H9 (cell line): ENCODE data around the gene RABL6. TPM values are rescaled to one million over a fixed set of nuclear protein-coding genes. Genes with fewer than 3 reads are reported as not detected.

ENCODE experiments used
- DNase-seq: peaks from one replicate; pipeline ENCODE4 v3.0.0-alpha.2; 2017
- H2AFZ ChIP-seq: one replicate; pipeline ENCODE4 v1.6.1; 2013; ENCODE audit warnings: mild to moderate bottlenecking, low read length, control low read depth, moderate library complexity
- H2AK5ac ChIP-seq: 2 replicates; pipeline ENCODE4 v1.6.1; 2013; ENCODE audit warnings: low read length, control low read depth, mixed read lengths; ENCODE audit not compliant: insufficient read length
- H2BK120ac ChIP-seq: one replicate; pipeline ENCODE4 v1.6.1; 2013; ENCODE audit warnings: low read depth, mild to moderate bottlenecking, low read length, control low read depth, inconsistent platforms; ENCODE audit not compliant: poor library complexity, severe bottlenecking
- H2BK12ac ChIP-seq: 2 replicates; pipeline ENCODE4 v1.6.1; 2013; ENCODE audit warnings: low read length, control low read depth, mixed read lengths, low read depth; ENCODE audit not compliant: insufficient read length
- H2BK15ac ChIP-seq: 2 replicates; pipeline ENCODE4 v1.6.1; 2013; ENCODE audit warnings: low read depth, low read length, control low read depth
- H2BK20ac ChIP-seq: one replicate; pipeline ENCODE4 v1.6.1; 2013; ENCODE audit warnings: low read depth, mild to moderate bottlenecking, low read length, control low read depth, inconsistent platforms; ENCODE audit not compliant: poor library complexity, severe bottlenecking
- H2BK5ac ChIP-seq: 2 replicates; pipeline ENCODE4 v1.6.1; 2013; ENCODE audit warnings: low read length, control low read depth, mixed read lengths; ENCODE audit not compliant: insufficient read length
- H3K14ac ChIP-seq: 2 replicates; pipeline ENCODE4 v1.6.1; 2013; ENCODE audit warnings: low read length, control low read depth; ENCODE audit not compliant: insufficient read depth
- H3K18ac ChIP-seq: 2 replicates; pipeline ENCODE4 v1.6.1; 2013; ENCODE audit warnings: low read depth, mild to moderate bottlenecking, mixed read lengths, low read length, control low read depth; ENCODE audit not compliant: insufficient read length
- H3K23ac ChIP-seq: 2 replicates; pipeline ENCODE4 v1.6.1; 2013; ENCODE audit warnings: low read length, control low read depth, mixed read lengths, low read depth; ENCODE audit not compliant: insufficient read length
- H3K23me2 ChIP-seq: 2 replicates; pipeline ENCODE4 v1.6.1; 2013; ENCODE audit warnings: low read depth, mild to moderate bottlenecking, mixed read lengths, low read length, control low read depth; ENCODE audit not compliant: insufficient read length, poor library complexity, severe bottlenecking
- H3K27ac ChIP-seq: 2 replicates; pipeline ENCODE4 v1.5.1; 2013; ENCODE audit warnings: low read length, control low read depth, mixed read lengths, low read depth; ENCODE audit not compliant: insufficient read length
- H3K27me3 ChIP-seq: 2 replicates; pipeline ENCODE4 v1.6.1; 2013; ENCODE audit warnings: low read length, control low read depth, inconsistent platforms; ENCODE audit not compliant: insufficient read depth
- H3K4ac ChIP-seq: 2 replicates; pipeline ENCODE4 v1.6.1; 2013; ENCODE audit warnings: low read depth, mild to moderate bottlenecking, control low read depth, inconsistent platforms, low read length, moderate library complexity
- H3K4me1 ChIP-seq: 2 replicates; pipeline ENCODE4 v1.6.1; 2013; ENCODE audit warnings: low read length, control low read depth, inconsistent platforms; ENCODE audit not compliant: insufficient read depth
- H3K4me2 ChIP-seq: 2 replicates; pipeline ENCODE4 v1.6.1; 2013; ENCODE audit warnings: low read length, control low read depth, mixed read lengths; ENCODE audit not compliant: insufficient read length, insufficient read depth
- H3K56ac ChIP-seq: 2 replicates; pipeline ENCODE4 v1.6.1; 2013; ENCODE audit warnings: low read depth, mild to moderate bottlenecking, mixed read lengths, low read length, control low read depth; ENCODE audit not compliant: insufficient read length
- H3K79me1 ChIP-seq: 2 replicates; pipeline ENCODE4 v1.6.1; 2013; ENCODE audit warnings: low read depth, mild to moderate bottlenecking, moderate library complexity, low read length, control low read depth, inconsistent platforms; ENCODE audit not compliant: insufficient read depth, poor library complexity, severe bottlenecking
- H3K79me2 ChIP-seq: 2 replicates; pipeline ENCODE4 v1.6.1; 2013; ENCODE audit warnings: low read length, control low read depth, inconsistent platforms; ENCODE audit not compliant: insufficient read depth
- H3K9ac ChIP-seq: 2 replicates; pipeline ENCODE4 v1.6.1; 2013; ENCODE audit warnings: low read length, control low read depth, mixed read lengths; ENCODE audit not compliant: insufficient read length; ENCODE audit errors: extremely low read depth
- H3K9me3 ChIP-seq: one replicate; pipeline ENCODE4 v1.6.1; 2013; ENCODE audit warnings: low read depth, low read length, inconsistent platforms; ENCODE audit not compliant: control insufficient read depth
- H3T11ph ChIP-seq: one replicate; pipeline ENCODE4 v1.6.1; 2013; ENCODE audit warnings: mild to moderate bottlenecking, low read length, control low read depth, inconsistent platforms
- H4K20me1 ChIP-seq: one replicate; pipeline ENCODE4 v1.6.1; 2013; ENCODE audit not compliant: control insufficient read depth, insufficient read length, insufficient read depth
- H4K5ac ChIP-seq: 2 replicates; pipeline ENCODE4 v1.6.1; 2013; ENCODE audit warnings: low read depth, mild to moderate bottlenecking, mixed read lengths, low read length, control low read depth; ENCODE audit not compliant: insufficient read length
- H4K8ac ChIP-seq: replicated peaks from 2 replicates; pipeline ENCODE4 v1.6.1; 2013; ENCODE audit warnings: low read length, control low read depth, mixed read lengths, low read depth; ENCODE audit not compliant: insufficient read length
- H4K91ac ChIP-seq: 2 replicates; pipeline ENCODE4 v1.6.1; 2013; ENCODE audit warnings: low read depth, mild to moderate bottlenecking, moderate library complexity, mixed read lengths, low read length, control low read depth; ENCODE audit not compliant: insufficient read length
- H3K27ac Mint-ChIP-seq, 3 experiments: 2 replicates in 2 of 3; 3 replicates in 1 of 3; pipeline ENCODE4 v1.8.0; 2020 to 2021; ENCODE audit warnings: mixed read lengths in 3 of 3, mild to moderate bottlenecking in 1 of 3, moderate library complexity in 1 of 3
- H3K27me3 Mint-ChIP-seq: 2 replicates; pipeline ENCODE4 v1.8.0; 2021; ENCODE audit warnings: low read depth, mild to moderate bottlenecking, moderate library complexity, mixed read lengths
- H3K36me3 Mint-ChIP-seq, 3 experiments: 2 replicates in 2 of 3; 3 replicates in 1 of 3; pipeline ENCODE4 v1.8.0; 2020 to 2021; ENCODE audit warnings: low read depth in 3 of 3, mixed read lengths in 3 of 3; ENCODE audit not compliant: insufficient read depth in 1 of 3
- H3K4me1 Mint-ChIP-seq, 2 experiments: 2 replicates each; pipeline ENCODE4 v1.8.0; 2020; ENCODE audit warnings: mixed read lengths in 2 of 2
- H3K4me3 Mint-ChIP-seq, 2 experiments: 2 replicates in 1 of 2; 3 replicates in 1 of 2; pipeline ENCODE4 v1.8.0; 2020 to 2021; ENCODE audit warnings: mild to moderate bottlenecking in 2 of 2, mixed read lengths in 2 of 2, moderate library complexity in 1 of 2
- H3K9me3 Mint-ChIP-seq, 2 experiments: 2 replicates in 1 of 2; 3 replicates in 1 of 2; pipeline ENCODE4 v1.8.0; 2020; ENCODE audit warnings: mild to moderate bottlenecking in 2 of 2, mixed read lengths in 2 of 2, moderate library complexity in 1 of 2
- CTCF ChIP-seq: fragments of 200-600 bp; sonication (generic); conservative IDR thresholded peaks from 3 replicates; pipeline ENCODE4 v1.8.0; 2021; ENCODE audit warnings: antibody characterized with exemption, mild to moderate bottlenecking
- WGBS: extraction: QIAGEN DNeasy Blood & Tissue Kit; methylation state at CpG from one replicate; pipeline ENCODE4 v1.1.7; 2013; ENCODE audit warnings: missing lambda C conversion rate, low lambda C conversion rate, mixed read lengths; ENCODE audit not compliant: insufficient read length; ENCODE audit errors: extremely low coverage; 5-methylcytosine and 5-hydroxymethylcytosine counted together
- total RNA-seq: library from RNA; stranded (reverse); gene quantifications from 2 replicates; pipeline ENCODE4 v1.2.1, GENCODE V29; 2021

RABL6 gene
- total RNA-seq, 1 experiment from 2014 or later, result 108 TPM

GRCh38 chr9:136779808-136780207 lies 27.9 kb upstream of the RABL6 start:
- Histone ChIP-seq H4K20me1 (no peaks in the 10 kb centered on the region), H3K56ac (no peak overlapping the region), H3K4me2 (no peak overlapping the region), H3K23ac (no peak overlapping the region), H3K4ac (no peak overlapping the region), H4K8ac (no peak overlapping the region), H3K14ac (no peak overlapping the region), H3K18ac (no peak overlapping the region), H2BK12ac (no peak overlapping the region), H3K27ac (no peak overlapping the region), H3T11ph (no peak overlapping the region), H2BK20ac (no peak overlapping the region), H2AFZ (no peak overlapping the region), H4K91ac (no peak overlapping the region), H3K79me1 (no peaks in the 10 kb centered on the region), H3K9me3 (no peaks in the 10 kb centered on the region), H2BK15ac (no peak overlapping the region), H2BK120ac (no peak overlapping the region), H3K4me1 (no peaks in the 10 kb centered on the region), H2BK5ac (no peak overlapping the region), H4K5ac (no peak overlapping the region), H3K27me3 (no peaks in the 10 kb centered on the region; the same call in 1 of the 2 replicates), H2AK5ac (no peak overlapping the region), H3K9ac (no peak overlapping the region), H3K23me2 (no peaks in the 10 kb centered on the region), H3K79me2 (no peaks in the 10 kb centered on the region)
- H3K27me3 Mint-ChIP-seq, result peaks cover 57% of the 10 kb centered on the region
- no CpG with 5 or more reads among the region's 5 CpGs for WGBS
- peaks cover 13% of the 10 kb centered on the region in 2 experiments for H3K9me3 Mint-ChIP-seq
- no peaks in the 10 kb centered on the region for H3K4me1 Mint-ChIP-seq
- TF ChIP-seq CTCF, result 0 out of 3 replicates have a peak, but pooled peaks have one; percentile 20
- H3K27ac Mint-ChIP-seq, result no peak overlapping the region
- H3K4me3 Mint-ChIP-seq, result no peak overlapping the region
- no peak for DNase-seq
- no peaks in the 10 kb centered on the region; a peak in 1 of 7 replicates for H3K36me3 Mint-ChIP-seq
